ENCODE results near the gene PAPOLA.

PAPOLA gene

GRCh38 chr14:96532632-96533031 is 30.4 kb downstream of the PAPOLA start:
- H3K27me3 ChIP-seq, result no peaks in the 10 kb centered on the region
- no peaks in the 10 kb centered on the region for H3K4me1 ChIP-seq
- H3K4me3 ChIP-seq (ENCODE audit: low read depth, low read length), result no peak overlapping the region
- TF ChIP-seq CTCF (IDR thresholded peaks at IDR 0.05; ENCODE audit: low read depth, low read length), result no peak
- peaks cover 46% of the 10 kb centered on the region for H3K36me3 ChIP-seq
- no peaks in the 10 kb centered on the region for H3K9me3 ChIP-seq
- DNase-seq, result no peak

GRCh38 chr14:96536807-96537206 is 34.6 kb downstream of the PAPOLA start:
- H3K27me3 ChIP-seq, result no peaks in the 10 kb centered on the region
- DNase-seq, result no peak
- no peaks in the 10 kb centered on the region for H3K4me1 ChIP-seq
- no peak for TF ChIP-seq CTCF (IDR thresholded peaks at IDR 0.05; ENCODE audit: low read depth, low read length)
- no peak overlapping the region for H3K4me3 ChIP-seq (ENCODE audit: low read depth, low read length)
- H3K36me3 ChIP-seq, result peaks cover 24% of the 10 kb centered on the region
- H3K9me3 ChIP-seq, result no peaks in the 10 kb centered on the region

GRCh38 chr14:96538097-96538989 is 36.2 kb downstream of the PAPOLA start:
- DNase-seq, result no peak
- H3K9me3 ChIP-seq, result no peaks in the 10 kb centered on the region
- H3K4me3 ChIP-seq (ENCODE audit: low read depth, low read length), result no peak overlapping the region
- H3K36me3 ChIP-seq, result peaks cover 27% of the 10 kb centered on the region
- H3K4me1 ChIP-seq, result no peaks in the 10 kb centered on the region
- TF ChIP-seq CTCF (IDR thresholded peaks at IDR 0.05; ENCODE audit: low read depth, low read length), result no peak
- H3K27me3 ChIP-seq, result no peaks in the 10 kb centered on the region

DNA sequence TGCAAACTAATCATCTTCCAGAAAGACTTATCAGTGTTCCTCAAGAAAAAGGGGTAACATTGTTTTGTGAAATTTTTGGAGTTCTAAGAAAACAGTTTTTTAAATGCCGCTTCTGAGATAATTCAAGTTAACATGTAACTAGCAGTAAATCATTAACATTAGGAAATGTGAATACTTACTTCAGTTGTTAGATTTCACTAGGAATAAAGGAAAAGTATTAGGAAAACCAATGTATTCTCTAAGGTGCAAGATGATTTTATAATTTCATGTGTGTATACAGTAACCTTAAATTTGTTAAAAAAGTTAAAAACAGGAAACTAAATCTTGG is 36.8 kb downstream of the PAPOLA start:
- no peaks in the 10 kb centered on the region for H3K4me1 ChIP-seq
- H3K4me3 ChIP-seq (ENCODE audit: low read depth, low read length), result no peak overlapping the region
- no peak for TF ChIP-seq CTCF (IDR thresholded peaks at IDR 0.05; ENCODE audit: low read depth, low read length)
- H3K9me3 ChIP-seq, result no peaks in the 10 kb centered on the region
- no peak for DNase-seq
- no peaks in the 10 kb centered on the region for H3K27me3 ChIP-seq
- H3K36me3 ChIP-seq, result peaks cover 26% of the 10 kb centered on the region

- Histone ChIP-seq H3K36me3 (peaks cover 78% of the 10 kb centered on the region), H3K9me3 (no peaks in the 10 kb centered on the region), H3K4me3 (ENCODE audit: low read depth, low read length) (no peak overlapping the region), H3K4me1 (peaks cover 5% of the 10 kb centered on the region; the same call in 1 of the 2 replicates), H3K27me3 (no peaks in the 10 kb centered on the region)
- DNase-seq, result no peak
- TF ChIP-seq CTCF (IDR thresholded peaks at IDR 0.05; ENCODE audit: low read depth, low read length), result no peak
Observed at GRCh38 chr14:96554315-96554910, 52.2 kb downstream of the PAPOLA start.

- DNase-seq, result no peak
- Histone ChIP-seq H3K4me1 (peaks cover 10% of the 10 kb centered on the region), H3K27me3 (no peaks in the 10 kb centered on the region), H3K36me3 (peaks cover 46% of the 10 kb centered on the region), H3K4me3 (ENCODE audit: low read depth, low read length) (no peak overlapping the region), H3K9me3 (no peaks in the 10 kb centered on the region)
- TF ChIP-seq CTCF (IDR thresholded peaks at IDR 0.05; ENCODE audit: low read depth, low read length), result no peak
Observed at GRCh38 chr14:96559571-96559970, 57.4 kb downstream of the PAPOLA start.
